ENCODE results near the gene SPTB.

- no peak for TF ChIP-seq EZH2 (IDR thresholded peaks at IDR 0.05; ENCODE audit: borderline replicate concordance, low read depth, low read length, poor library complexity, severe bottlenecking)
- TF ChIP-seq CTCF (conservative IDR thresholded peaks at IDR 0.05; ENCODE audit: low read depth, low read length): no peak
Observed at GRCh38 chr14:64845878-64846277, 33.8 kb downstream of the SPTB start.
